Stimulated activated CD8-positive, alpha-beta memory T cell treated with anti-CD3 and anti-CD28 coated beads, Interleukin-12 subunit alpha, Interleukin-12 subunit beta, amount 100 ng/mL, for 24 hours (primary cell): ENCODE results near the gene HSPA8.

Experiments
- DNase-seq: peaks from one replicate; pipeline ENCODE4 v3.0.0-alpha.2; 2020; ENCODE audit errors: extremely low read depth

Gene HSPA8

GRCh38 chr11:123047266-123047946 is 14.5 kb downstream of the HSPA8 start:
- DNase-seq = no peak

GRCh38 chr11:123046473-123047259 is 15.3 kb downstream of the HSPA8 start:
- no peak for DNase-seq

DNA sequence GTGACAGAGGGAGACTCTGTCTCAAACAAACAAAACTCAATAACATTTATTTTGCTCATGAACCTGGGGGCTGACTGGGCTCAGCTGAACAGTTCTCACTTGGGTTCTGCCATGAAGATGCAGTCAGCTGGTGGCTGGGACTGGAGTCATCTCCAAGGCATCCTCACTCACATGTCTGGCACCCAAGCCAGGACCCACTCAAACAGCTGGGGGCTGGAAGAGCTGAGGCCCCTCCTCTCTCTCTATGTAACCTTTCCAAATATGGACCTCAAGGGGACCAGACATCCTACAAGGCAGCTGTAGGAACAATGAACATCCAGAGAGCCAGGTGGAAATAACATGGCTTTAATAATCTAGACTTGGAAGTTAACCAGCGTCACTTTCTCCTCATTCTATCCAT is 16.8 kb downstream of the HSPA8 start:
- no peak for DNase-seq

DNA sequence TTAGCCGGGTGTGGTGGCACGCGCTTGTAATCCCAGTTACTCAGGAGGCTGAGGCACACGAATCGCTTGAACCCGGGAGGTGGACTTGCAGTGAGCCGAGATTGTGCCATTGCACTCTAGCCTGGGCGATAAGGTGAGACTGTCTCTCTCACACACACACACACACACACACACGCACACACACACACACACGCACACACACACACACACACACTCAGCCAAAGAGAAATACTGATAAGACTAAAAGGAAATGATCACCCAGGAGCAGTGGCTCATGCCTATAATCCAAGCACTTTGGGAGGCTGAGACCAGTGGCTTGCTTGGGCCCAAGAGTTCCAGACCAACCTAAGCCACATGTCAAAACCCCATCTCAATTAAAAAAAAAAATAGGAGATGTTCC is 20.8 kb downstream of the HSPA8 start:
- DNase-seq = no peak

DNA sequence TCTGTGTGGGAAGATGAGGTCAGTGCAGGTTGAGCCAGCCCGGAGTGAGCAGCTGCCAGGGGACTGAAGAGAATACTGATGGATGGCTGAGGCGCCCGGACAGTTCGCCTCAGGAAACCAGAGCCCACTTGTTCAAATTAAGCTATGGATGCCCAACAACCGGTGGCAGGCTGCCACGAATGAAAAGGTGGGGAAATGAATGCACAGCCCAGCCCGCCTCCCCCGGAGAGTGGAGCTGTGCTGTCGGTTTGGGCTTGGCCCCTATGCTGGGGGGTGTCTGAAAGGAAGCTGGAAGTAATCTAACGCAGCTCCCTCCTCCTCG is 21.9 kb downstream of the HSPA8 start:
- no peak for DNase-seq

GRCh38 chr11:123035831-123036230 is 26.1 kb downstream of the HSPA8 start:
- DNase-seq = no peak

- DNase-seq = no peak
Measured at GRCh38 chr11:123034597-123034996, 27.3 kb downstream of the HSPA8 start.

DNA sequence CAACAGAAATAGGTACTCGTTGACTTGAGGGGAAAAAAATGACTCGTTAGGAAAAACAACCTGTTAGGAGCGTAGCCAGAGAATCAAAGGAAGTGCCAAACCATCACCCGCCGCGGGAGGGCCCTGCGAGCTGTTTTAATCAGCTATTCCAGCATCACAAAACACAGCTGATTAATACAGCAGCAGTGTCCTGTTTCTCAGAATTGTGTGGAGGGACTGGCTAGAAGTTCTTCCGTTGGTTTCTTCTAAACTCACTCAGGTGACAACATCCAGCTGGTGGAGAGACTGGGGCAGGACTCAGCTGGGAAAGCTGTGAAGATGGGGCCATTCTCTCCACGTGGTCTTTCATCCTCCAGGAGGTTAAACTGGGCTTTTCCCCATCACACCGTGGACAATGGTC is 28.0 kb downstream of the HSPA8 start:
- DNase-seq = no peak

- DNase-seq = no peak
Measured at GRCh38 chr11:123030517-123030916, 31.4 kb downstream of the HSPA8 start.

GRCh38 chr11:123020968-123021367 is 41.0 kb downstream of the HSPA8 start:
- DNase-seq = no peak

GRCh38 chr11:123018702-123019101 is 43.2 kb downstream of the HSPA8 start:
- no peak for DNase-seq

GRCh38 chr11:123011510-123011909 is 50.4 kb downstream of the HSPA8 start:
- no peak for DNase-seq
